ENCODE results near the gene SLC24A4.

SLC24A4 gene

DNA sequence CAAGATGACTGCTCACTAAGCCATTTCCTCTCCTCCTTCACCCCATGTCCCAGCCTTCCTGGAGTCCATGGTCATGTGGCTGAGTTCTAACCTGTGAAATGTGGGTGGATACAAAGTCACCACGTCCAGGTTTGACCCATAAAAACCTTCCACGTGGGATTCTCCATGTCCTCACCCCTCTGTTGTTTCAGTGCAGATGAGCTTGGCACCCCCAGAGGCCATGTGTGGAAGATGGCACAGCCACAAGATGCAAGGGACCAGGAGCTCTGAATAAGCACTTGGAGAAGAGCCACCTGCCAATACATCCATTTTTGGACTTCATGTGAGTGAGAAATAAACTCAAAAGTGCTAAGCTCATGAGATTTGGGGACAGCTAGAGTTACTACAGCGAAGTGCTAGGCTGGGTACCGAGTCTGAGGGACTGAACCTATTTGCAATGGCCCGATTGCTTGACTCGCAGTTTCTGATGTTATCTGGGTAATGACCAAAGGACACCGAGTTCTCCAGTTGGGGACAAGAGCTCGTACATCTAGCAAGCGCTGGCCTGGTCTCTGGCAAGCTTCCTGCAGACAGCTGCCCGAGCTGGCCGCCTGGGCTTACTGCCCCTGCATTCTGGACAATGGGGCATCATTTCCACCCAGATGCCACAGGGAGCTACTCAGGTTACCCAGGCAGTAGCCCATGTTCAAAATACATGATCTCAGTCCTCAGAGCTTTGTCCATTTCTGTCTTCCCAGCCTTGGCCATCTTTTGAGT, 7.7 kb upstream of the SLC24A4 start:
- in situ Hi-C loops (cut with MboI; ENCODE audit: low sequenced_read_pairs): no loop called here

GRCh38 chr14:92316176-92316575, 6.8 kb upstream of the SLC24A4 start:
- in situ Hi-C loops (cut with MboI; ENCODE audit: low sequenced_read_pairs): no loop called here

- in situ Hi-C loops (cut with MboI; ENCODE audit: low sequenced_read_pairs): no loop called here
Observed at GRCh38 chr14:92316937-92317336, 6.0 kb upstream of the SLC24A4 start.

GRCh38 chr14:92317511-92317910, 5.5 kb upstream of the SLC24A4 start:
- in situ Hi-C loops (cut with MboI; ENCODE audit: low sequenced_read_pairs): no loop called here

GRCh38 chr14:92321701-92322100, 1.3 kb upstream of the SLC24A4 start:
- in situ Hi-C loops (cut with MboI; ENCODE audit: low sequenced_read_pairs): no loop called here

DNA sequence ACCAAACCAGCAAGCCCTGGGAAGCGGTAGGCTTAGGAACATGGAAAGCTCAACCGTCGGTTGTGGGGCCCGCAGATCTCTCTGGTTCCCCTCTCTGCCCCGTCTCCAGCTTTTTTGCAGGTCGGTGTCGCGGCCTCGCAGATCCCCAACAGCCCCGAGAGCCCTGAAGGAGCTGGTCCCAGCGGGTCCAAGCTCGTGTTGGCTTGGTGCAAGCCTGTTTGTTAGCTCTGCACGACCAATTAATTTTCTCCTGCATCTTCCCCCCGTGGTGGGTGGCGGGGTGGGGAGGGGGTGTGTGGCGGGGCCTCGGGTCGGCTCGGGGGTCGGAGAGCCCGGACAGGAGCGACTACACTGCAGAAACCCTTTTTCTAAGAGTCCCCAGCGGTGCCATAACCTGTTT, 449 bp upstream of the SLC24A4 start:
- in situ Hi-C loops (cut with MboI; ENCODE audit: low sequenced_read_pairs): no loop called here

DNA sequence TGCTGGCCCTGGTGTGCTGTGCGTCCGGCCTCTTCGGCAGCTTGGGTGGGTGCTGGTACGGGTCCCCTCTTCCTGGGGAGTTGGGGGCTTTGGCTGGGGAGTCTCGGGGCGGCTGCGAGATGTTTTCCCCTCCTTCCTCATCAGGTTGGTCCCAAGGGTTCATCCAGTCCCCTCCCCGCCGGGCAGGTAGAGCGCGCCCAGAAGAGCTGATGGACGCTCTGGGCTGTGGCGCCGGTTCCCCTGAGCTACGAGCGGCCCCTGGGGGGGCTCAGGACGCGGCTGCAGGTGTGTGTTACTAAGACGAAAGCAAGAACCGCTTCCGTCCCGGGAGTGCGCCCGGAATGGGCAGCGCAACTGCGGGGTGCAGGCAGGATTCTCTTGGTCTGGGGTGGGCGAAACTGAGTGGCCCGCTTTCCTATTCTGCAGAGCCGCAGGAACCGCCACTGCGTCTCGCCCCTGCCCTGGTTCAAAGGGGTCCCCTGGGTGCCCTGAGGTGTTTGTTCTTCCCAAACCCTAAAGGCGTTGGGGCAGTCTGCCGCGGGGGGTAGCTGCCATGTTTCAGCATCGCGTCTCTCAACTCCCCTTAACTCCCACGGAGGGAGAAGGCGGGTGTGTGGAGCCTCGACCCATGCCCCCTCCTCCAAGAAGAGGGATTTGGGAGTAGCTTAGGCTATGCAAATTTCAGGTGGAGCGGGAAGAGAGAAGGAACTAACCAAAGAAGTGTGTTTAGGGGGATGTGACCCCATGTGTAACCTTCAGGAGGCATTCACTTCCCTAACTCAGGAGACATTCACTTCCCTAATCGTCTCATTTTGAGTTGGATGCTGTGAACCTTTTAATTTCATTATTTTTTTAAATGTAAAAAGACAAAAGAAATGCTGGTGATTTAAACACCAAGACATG, 1.2 kb downstream of the SLC24A4 start:
- in situ Hi-C loops (cut with MboI; ENCODE audit: low sequenced_read_pairs): no loop called here

- in situ Hi-C loops (cut with MboI; ENCODE audit: low sequenced_read_pairs): no loop called here
Observed at GRCh38 chr14:92325835-92326234, 2.9 kb downstream of the SLC24A4 start.

DNA sequence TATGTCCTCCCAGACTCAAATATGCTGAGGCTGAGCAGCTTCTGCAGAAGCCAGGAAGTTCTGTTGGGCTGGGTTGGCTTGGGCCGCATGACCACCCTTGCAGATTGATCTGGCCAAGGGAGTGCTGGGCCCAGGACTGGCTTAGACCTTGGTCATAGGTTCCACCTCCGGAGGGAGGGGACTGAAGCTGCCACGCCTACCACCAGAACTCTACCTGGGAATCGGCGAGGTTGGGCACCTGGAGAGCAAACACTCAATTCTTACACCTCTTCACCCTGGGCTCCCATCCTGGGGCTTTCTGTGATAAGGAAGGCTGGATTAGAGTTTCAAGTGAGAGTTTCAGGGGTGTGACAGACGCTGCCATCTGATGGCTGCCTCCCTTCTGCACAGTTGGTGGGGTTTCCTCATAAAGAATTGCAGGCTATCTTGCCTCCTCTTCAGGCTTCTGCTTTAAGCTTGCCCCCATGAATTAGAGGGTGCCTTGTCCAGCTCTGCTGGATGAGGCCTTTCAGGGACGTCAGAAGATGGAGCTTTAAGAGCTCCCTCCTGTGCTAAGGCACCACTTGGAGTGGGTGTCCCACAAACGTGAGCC, 5.8 kb downstream of the SLC24A4 start:
- in situ Hi-C loops (cut with MboI; ENCODE audit: low sequenced_read_pairs): no loop called here

DNA sequence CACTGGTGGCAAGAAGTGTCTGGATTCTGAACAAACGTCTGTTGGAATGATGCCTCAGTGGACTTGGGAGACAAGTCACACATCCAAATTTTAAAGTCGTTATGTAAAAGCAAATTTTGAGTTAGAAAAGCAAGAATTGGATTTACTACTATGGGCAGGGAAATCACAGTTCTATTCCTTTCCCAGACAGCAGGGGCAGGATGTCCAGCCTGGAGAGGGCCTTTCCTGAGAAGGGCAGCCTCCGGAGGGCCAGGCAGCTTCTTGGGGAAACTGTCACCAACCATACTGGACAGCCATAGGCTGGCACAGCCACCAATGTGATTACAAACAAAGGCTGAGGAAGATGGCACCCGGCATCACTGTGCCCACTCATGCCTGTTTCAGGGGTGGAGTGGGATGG, 11.1 kb downstream of the SLC24A4 start:
- in situ Hi-C loops (cut with MboI; ENCODE audit: low sequenced_read_pairs): no loop called here

DNA sequence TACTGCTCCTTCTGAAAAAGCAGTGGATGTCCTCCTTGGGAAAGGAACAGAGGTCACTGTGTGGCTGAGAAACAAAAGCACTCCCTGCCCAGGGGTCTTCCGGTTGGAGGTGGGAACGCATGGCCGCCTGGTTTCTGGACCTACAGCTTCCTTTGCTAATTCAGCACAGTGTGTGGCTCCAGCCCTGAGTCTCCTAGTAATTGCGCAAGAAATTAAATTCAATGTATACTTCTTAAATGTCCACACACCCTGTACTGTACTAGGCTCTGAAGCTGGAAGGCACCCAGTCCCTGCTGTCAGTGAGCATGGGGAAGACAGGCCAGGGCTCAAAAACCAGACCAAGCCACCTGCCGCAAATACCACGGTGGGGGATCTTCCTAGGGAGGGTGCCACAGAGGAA, 13.4 kb downstream of the SLC24A4 start:
- in situ Hi-C loops (cut with MboI; ENCODE audit: low sequenced_read_pairs): no loop called here

- in situ Hi-C loops (cut with MboI; ENCODE audit: low sequenced_read_pairs): no loop called here
Observed at GRCh38 chr14:92339426-92339825, 16.5 kb downstream of the SLC24A4 start.

DNA sequence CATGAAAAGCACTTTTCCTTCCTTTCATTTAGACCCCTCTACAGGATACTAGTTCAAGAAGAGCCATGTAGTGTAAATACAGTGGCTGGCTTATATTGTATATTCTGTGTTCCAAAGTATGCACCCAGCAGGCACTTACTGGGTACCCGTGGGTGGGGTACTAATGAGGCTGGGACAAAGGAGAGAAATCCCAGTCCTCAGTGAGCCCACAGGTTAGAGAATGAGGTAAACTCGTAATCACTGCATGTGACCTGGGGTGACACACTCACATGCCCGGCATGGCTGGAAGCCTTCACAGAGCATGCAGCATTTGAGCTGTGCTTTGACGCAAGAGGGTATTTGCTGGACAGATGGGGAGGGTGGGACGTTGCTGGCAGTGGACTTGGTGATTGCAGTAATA, 17.1 kb downstream of the SLC24A4 start:
- in situ Hi-C loops (cut with MboI; ENCODE audit: low sequenced_read_pairs): no loop called here

- in situ Hi-C loops (cut with MboI; ENCODE audit: low sequenced_read_pairs): no loop called here
Observed at GRCh38 chr14:92340931-92341330, 18.0 kb downstream of the SLC24A4 start.

DNA sequence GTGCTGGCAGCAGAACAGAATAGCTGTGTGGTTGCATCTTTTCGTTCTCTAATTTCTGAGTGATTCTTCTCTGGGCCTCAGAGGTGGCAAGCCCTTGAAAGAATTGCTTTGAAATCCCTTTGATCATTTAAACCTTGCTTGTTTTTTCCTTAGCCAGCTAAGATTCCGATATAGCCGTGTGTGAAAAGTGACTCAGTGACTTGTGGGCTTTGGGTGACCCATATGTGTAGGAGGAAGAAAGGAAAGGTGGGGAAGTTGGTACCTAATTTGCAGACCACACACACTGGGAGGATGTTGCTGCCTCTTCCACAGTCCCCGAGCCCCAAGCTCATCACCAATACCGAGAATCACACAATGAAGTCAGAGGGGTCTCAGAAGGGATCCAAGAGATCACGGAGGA, 18.8 kb downstream of the SLC24A4 start:
- in situ Hi-C loops (cut with MboI; ENCODE audit: low sequenced_read_pairs): no loop called here

DNA sequence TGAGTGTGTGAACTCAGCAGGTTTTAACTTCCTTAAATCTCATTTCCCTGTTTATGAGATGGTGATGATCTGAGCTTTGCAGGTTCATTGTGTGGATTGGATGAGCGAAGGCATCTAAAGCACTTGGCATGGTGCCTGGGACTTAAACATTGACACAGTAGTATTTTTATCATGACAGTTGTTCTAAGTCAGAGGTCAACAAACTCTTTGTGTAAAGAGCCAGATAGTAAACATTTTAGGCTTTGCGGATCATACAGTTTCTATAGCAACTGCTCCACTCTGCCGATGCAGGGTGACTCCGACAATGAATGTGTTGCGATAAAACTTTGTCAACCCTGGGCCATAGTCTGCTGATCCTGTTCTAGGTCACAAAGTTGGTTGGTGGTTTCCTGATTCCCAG, 25.2 kb downstream of the SLC24A4 start:
- in situ Hi-C loops (cut with MboI; ENCODE audit: low sequenced_read_pairs): no loop called here

DNA sequence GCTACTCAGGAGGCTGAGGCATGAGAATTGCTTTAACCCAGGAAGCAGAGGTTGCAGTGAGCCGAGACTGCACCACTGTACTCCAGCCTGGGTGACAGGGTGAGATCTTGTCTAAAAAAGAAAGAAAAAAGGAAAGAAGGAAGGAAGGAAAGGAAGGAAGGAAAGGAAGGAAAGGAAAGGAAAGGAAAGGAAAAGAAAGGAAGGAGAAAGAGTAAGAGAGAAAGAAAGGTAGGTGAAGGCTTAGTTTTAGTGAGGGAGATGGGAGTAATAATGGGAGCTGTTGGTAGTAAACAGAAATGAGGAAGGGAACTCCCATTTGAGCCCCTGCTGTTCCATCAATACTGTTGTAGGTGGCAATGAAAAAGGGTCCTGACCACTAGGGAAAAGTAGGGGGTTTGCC, 28.8 kb downstream of the SLC24A4 start:
- in situ Hi-C loops (cut with MboI; ENCODE audit: low sequenced_read_pairs): no loop called here

GRCh38 chr14:92352158-92352985, 29.4 kb downstream of the SLC24A4 start:
- in situ Hi-C loops (cut with MboI; ENCODE audit: low sequenced_read_pairs): no loop called here

- in situ Hi-C loops (cut with MboI; ENCODE audit: low sequenced_read_pairs): no loop called here
Observed at GRCh38 chr14:92353447-92353846, 30.5 kb downstream of the SLC24A4 start.

- in situ Hi-C loops (cut with MboI; ENCODE audit: low sequenced_read_pairs): no loop called here
Observed at GRCh38 chr14:92356677-92357076, 33.7 kb downstream of the SLC24A4 start.

All from HL-60/S4 treated with retinoic acid at 250 ng/mL for 4 days and 3 days (cell line).